K562 (cell line): ENCODE measurements around the gene MED22. TPM values are rescaled to one million over a fixed set of nuclear protein-coding genes. Genes with fewer than 3 reads are reported as not detected.

Source experiments
- ATAC-seq: fragments of 200-7000 bp; cut with Tn5 transposase; 3 replicates; pipeline ENCODE4 v1.9.1; 2020; ENCODE audit warnings: moderate library complexity
- BruUV-seq: library from RNA; stranded (reverse); fragments of 400-500 nt; replicated peaks from 2 replicates; lab custom pipeline; 2021; lab: Mats Ljungman, UMichigan
- CTCF ChIA-PET: fragments of 300-600 bp; formaldehyde crosslinking; extraction: SDS; loops from one replicate; lab custom pipeline; 2021; ENCODE audit warnings: low intra/inter-chr PET ratio; lab: Yijun Ruan, JAX
- POLR2A ChIA-PET: fragments of 300-600, 350-650 bp; sonication (Branson Sonifier 250); formaldehyde crosslinking; extraction: SDS; loops from one replicate; lab custom pipeline; 2021; ENCODE audit warnings: antibody characterized with exemption, inconsistent platforms; lab: Yijun Ruan, JAX
- DNase-seq, 4 experiments: peaks; one replicate each; pipeline versions ENCODE4 v3.0.0 to v3.0.0-alpha.2; 2011 to 2018; ENCODE audit warnings: low spot score in 3 of 4, mixed read lengths in 3 of 4; ENCODE audit errors: extremely low read depth in 1 of 4
- FAIRE-seq: peaks from 2 replicates; lab custom pipeline; 2011; peaks lifted over from hg19 to GRCh38; lab: Jason Lieb, UNC
- H2AFZ ChIP-seq: 2 replicates; pipeline ENCODE4 v1.6.0; 2011; ENCODE audit warnings: low read depth, low read length, control low read depth, inconsistent platforms
- H3K27ac ChIP-seq: fragments of 200-600 bp; 3 replicates; pipeline ENCODE4 v1.8.0; 2011; ENCODE audit warnings: low read depth, mild to moderate bottlenecking, control low read depth, inconsistent platforms, low read length, moderate library complexity, mixed read lengths; ENCODE audit errors: extremely low read depth
- H3K27me3 ChIP-seq, 2 experiments: fragments of 300-600 bp in 1 of 2; 2 replicates in 1 of 2; 3 replicates in 1 of 2; pipeline versions ENCODE4 v1.6.0 to v1.8.0; 2011; ENCODE audit warnings: inconsistent platforms in 2 of 2, low read length in 2 of 2, mild to moderate bottlenecking in 1 of 2, mixed read lengths in 1 of 2, moderate library complexity in 1 of 2; ENCODE audit not compliant: control insufficient read depth in 2 of 2, insufficient read depth in 2 of 2
- H3K36me3 ChIP-seq: fragments of 300-600 bp; 3 replicates; pipeline ENCODE4 v1.8.0; 2011; ENCODE audit warnings: mild to moderate bottlenecking, low read length, inconsistent platforms; ENCODE audit not compliant: control insufficient read depth, insufficient read depth
- H3K4me1 ChIP-seq, 2 experiments: fragments of 200-600 bp in 1 of 2; replicated peaks in 1 of 2; 2 replicates in 1 of 2; 3 replicates in 1 of 2; pipeline versions ENCODE4 v1.5.1 to v1.8.0; 2011; ENCODE audit warnings: inconsistent platforms in 2 of 2, low read length in 2 of 2, mild to moderate bottlenecking in 1 of 2, mixed read lengths in 1 of 2, moderate library complexity in 1 of 2; ENCODE audit not compliant: control insufficient read depth in 2 of 2, insufficient read depth in 2 of 2
- H3K4me2 ChIP-seq: 2 replicates; pipeline ENCODE4 v1.6.1; 2011; ENCODE audit warnings: low read length, control low read depth, inconsistent platforms, mixed read lengths; ENCODE audit not compliant: insufficient read depth
- H3K4me3 ChIP-seq: fragments of 200-600 bp; sonication (generic), shearing (Covaris generic); 2 replicates; pipeline ENCODE4 v1.5.1; 2016; ENCODE audit warnings: control low read depth, inconsistent platforms
- H3K79me2 ChIP-seq: fragments of 200-600 bp; 3 replicates; pipeline ENCODE4 v1.8.0; 2011; ENCODE audit warnings: low read length, inconsistent platforms; ENCODE audit not compliant: control insufficient read depth, insufficient read depth
- H3K9ac ChIP-seq, 2 experiments: 2 replicates each; pipeline versions ENCODE4 v1.6.0 to v1.6.1; 2011; ENCODE audit warnings: low read depth in 2 of 2, low read length in 2 of 2, control low read depth in 1 of 2, inconsistent platforms in 1 of 2, mild to moderate bottlenecking in 1 of 2, mixed read lengths in 1 of 2; ENCODE audit not compliant: insufficient read depth in 1 of 2
- H3K9me1 ChIP-seq: one replicate; pipeline ENCODE4 v1.6.0; 2011; ENCODE audit warnings: inconsistent platforms, mild to moderate bottlenecking, low read length, moderate library complexity; ENCODE audit not compliant: control insufficient read depth, insufficient read depth
- H3K9me3 ChIP-seq: replicated peaks from 2 replicates; pipeline ENCODE4 v1.5.1; 2011; ENCODE audit warnings: low read depth, low read length, inconsistent platforms; ENCODE audit not compliant: control insufficient read depth, insufficient read depth
- H4K20me1 ChIP-seq: replicated peaks from 2 replicates; pipeline ENCODE4 v1.6.1; 2011; ENCODE audit warnings: low read length, inconsistent platforms, mixed read lengths; ENCODE audit not compliant: control insufficient read depth, insufficient read depth
- GATAD2A ChIP-seq: fragments of 450-650 bp; IDR thresholded peaks from 2 replicates; pipeline ENCODE4 v1.6.1; 2017
- HCFC1 ChIP-seq: IDR thresholded peaks from 2 replicates; pipeline ENCODE4 v1.6.1; 2012; ENCODE audit warnings: low read depth, low read length, improper control_type of control experiment
- HDAC1 ChIP-seq, 2 experiments: fragments of 450-650 bp; IDR thresholded peaks; 2 replicates each; pipeline ENCODE4 v1.6.1; 2016 to 2017; ENCODE audit warnings: inconsistent platforms in 1 of 2, mild to moderate bottlenecking in 1 of 2, moderate library complexity in 1 of 2
- NELFE ChIP-seq: IDR thresholded peaks from 2 replicates; pipeline ENCODE4 v1.6.1; 2011; ENCODE audit warnings: mild to moderate bottlenecking; ENCODE audit not compliant: insufficient read depth, insufficient read length
- RAD51 ChIP-seq: fragments of 450-650 bp; IDR thresholded peaks from 2 replicates; pipeline ENCODE4 v1.7.1; 2016; ENCODE audit warnings: low read depth, mild to moderate bottlenecking, borderline replicate concordance
- RBM15 ChIP-seq: fragments of 200-400 bp; formaldehyde crosslinking; IDR thresholded peaks from 2 replicates; pipeline ENCODE4 v1.6.1; 2018; ENCODE audit warnings: mild to moderate bottlenecking, low read length, moderate library complexity; ENCODE audit not compliant: insufficient read depth
- RREB1 ChIP-seq: fragments of 250-450 bp; sonication (Bioruptor Pico); IDR thresholded peaks from 2 replicates; pipeline ENCODE4 v1.4.0; 2020
- SMAD3 ChIP-seq: fragments of 450-650 bp; formaldehyde crosslinking; conservative IDR thresholded peaks from 2 replicates; pipeline ENCODE4 v1.4.0; 2020; ENCODE audit warnings: mild to moderate bottlenecking
- STAT5B ChIP-seq: fragments of 250-450 bp; sonication (Bioruptor Pico); IDR thresholded peaks from 2 replicates; pipeline ENCODE4 v1.8.0; 2021; ENCODE audit warnings: mild to moderate bottlenecking, inconsistent platforms
- TOE1 ChIP-seq, 2 experiments: fragments of 450-650 bp in 1 of 2; sonication (generic) in 1 of 2; formaldehyde crosslinking in 1 of 2; IDR thresholded peaks; 2 replicates each; pipeline versions ENCODE4 v1.7.1 to v1.8.0; 2016 to 2022; ENCODE audit warnings: borderline replicate concordance in 2 of 2, mild to moderate bottlenecking in 2 of 2, antibody characterized with exemption in 1 of 2, inconsistent platforms in 1 of 2, low read depth in 1 of 2, missing genetic modification reagents in 1 of 2, moderate library complexity in 1 of 2
- ZNF217 ChIP-seq: sonication (generic); formaldehyde crosslinking; IDR thresholded peaks from 2 replicates; pipeline ENCODE4 v1.8.0; 2022; ENCODE audit warnings: mild to moderate bottlenecking, missing genetic modification reagents
- ZNF395 ChIP-seq: fragments of 200-800 bp; sonication (Bioruptor generic); IDR thresholded peaks from 2 replicates; pipeline ENCODE4 v1.6.1; 2017; ENCODE audit warnings: missing genetic modification characterization, missing compliant biosample characterization
- ZNF444 ChIP-seq: fragments of 250-450 bp; sonication (Bioruptor Pico); IDR thresholded peaks from 2 replicates; pipeline ENCODE4 v1.4.0; 2020; ENCODE audit warnings: mild to moderate bottlenecking, moderate library complexity
- ZSCAN32 ChIP-seq: fragments of 450-650 bp; formaldehyde crosslinking; IDR thresholded peaks from 2 replicates; pipeline ENCODE4 v1.4.0; 2020; ENCODE audit warnings: mild to moderate bottlenecking, moderate library complexity
- whole genome bisulfite sequencing: fragments of 100-300 bp; shearing (Covaris generic); methylation state at CpG from one replicate; pipeline ENCODE4 v1.1.6; 2016; ENCODE audit warnings: low coverage, mixed read lengths; ENCODE audit not compliant: insufficient coverage; ENCODE audit errors: missing lambda C conversion rate; 5-methylcytosine and 5-hydroxymethylcytosine counted together
- in situ Hi-C: fragments of 300-500 bp; cut with MboI; formaldehyde crosslinking; loops from 4 replicates; pipeline ENCODE4 v1.15.0; 2018; ENCODE audit warnings: inconsistent platforms, mixed read lengths
- intact Hi-C: fragments of 100-400 bp; cut with micrococcal nuclease; formaldehyde crosslinking; loops from 2 replicates; pipeline ENCODE4 v1.14.2; 2022
- polyA plus RNA-seq, 8 experiments: library from polyadenylated mRNA; depleted of rRNA in 4 of 8; stranded (reverse) in 5 of 8; unstranded in 3 of 8; fragments of >200 nt; fragmentation: Nextera tagmentation in 2 of 8; fragmentation: Illumina TruSeq in 1 of 8; extraction: Ambion mirVana in 2 of 8; extraction: Trizol in 1 of 8; gene quantifications; 2 replicates each; pipeline versions ENCODE4 v1.2.1 to v1.2.3, GENCODE V29; 2011 to 2014; ENCODE audit warnings: inconsistent platforms in 1 of 8, missing spikeins in 1 of 8
- total RNA-seq, 7 experiments: library from RNA; depleted of rRNA in 6 of 7; stranded (reverse); fragments of >200 nt in 6 of 7; fragmentation: Illumina TruSeq in 2 of 7; extraction: Trizol in 2 of 7; gene quantifications; 2 replicates each; pipeline versions ENCODE4 v1.2.1 to v1.2.3, GENCODE V29; 2011 to 2021; ENCODE audit warnings: low replicate concordance in 1 of 7

The MED22 gene
- total and polyA plus RNA-seq, 9 of the 15 experiments (the other 6 are each of a cell fraction or from before 2014, with no cell fraction given): 0.73 to 35.6 (median 22.3) TPM

- intact Hi-C loops (no loop called here), in situ Hi-C loops (no loop called here)
- Histone ChIP-seq H3K36me3 (peaks cover 74% of the 10 kb centered on the region), H2AFZ (no peak overlapping the region), H3K9ac (peak overlapping the region; percentile 100), H3K9me1 (peaks cover 3% of the 10 kb centered on the region), H3K27me3 (no peaks in the 10 kb centered on the region), H3K79me2 (peaks cover 57% of the 10 kb centered on the region), H4K20me1 (peaks cover 32% of the 10 kb centered on the region), H3K9me3 (no peaks in the 10 kb centered on the region), H3K27ac (peak overlapping the region; percentile 98), H3K4me3 (peak overlapping the region; percentile 100), H3K4me2 (peak overlapping the region; percentile 93), H3K4me1 (peaks cover 16 to 31% of the 10 kb centered on the region in 2 experiments; a peak in 4 of 5 replicates)
- no peak for DNase-seq
- ChIA-PET POLR2A (interaction anchor here (1.0 to 3.4 kb wide), 18 partner anchors 8 to 321 kb away, joined by 3 to 31 read pairs (median 6); partner anchors contain the start of genes SLC2A6, SURF1 and SURF2), CTCF (no interaction called here)
- peak; percentile 6 for FAIRE-seq
- ATAC-seq: no peak
- BruUV-seq: TSS peak; percentile 62
- 2% methylated on average over 25 of the region's 25 CpGs for WGBS
- TF ChIP-seq HDAC1 (IDR thresholded peaks at IDR 0.05) (0 out of 4 replicates have a peak, but pooled peaks of 1 of the 2 experiments have one; percentile 8), STAT5B (no peak), ZNF217 (CRISPR knock-in tag) (no peak), ZNF395 (CRISPR knock-in tag) (no peak), HCFC1 (no peak), ZSCAN32 (CRISPR knock-in tag) (no peak), GATAD2A (no peak), RBM15 (no peak), TOE1 (IDR thresholded peaks at IDR 0.05; ENCODE audit: borderline replicate concordance) (0 out of 2 replicates have a peak, but pooled peaks have one; percentile 8), TOE1 (CRISPR knock-in tag; IDR thresholded peaks at IDR 0.05; ENCODE audit: borderline replicate concordance, low read depth) (no peak), NELFE (no peak), RAD51 (no peak), RREB1 (CRISPR knock-in tag) (no peak), SMAD3 (CRISPR knock-in tag) (no peak), ZNF444 (CRISPR knock-in tag) (0 out of 2 replicates have a peak, but pooled peaks have one; percentile 27)
These were observed 1.0 kb upstream of the MED22 start for GRCh38 chr9:133348718-133349573.
